22Rv1 (cell line): ENCODE measurements around the gene CDKN2AIPNL.

Experiments used
- CTCF ChIP-seq: fragments of 450-650 bp; IDR thresholded peaks from 2 replicates; pipeline ENCODE4 v1.5.1; 2017; ENCODE audit warnings: mild to moderate bottlenecking
- ZFX ChIP-seq: fragments of 450-650 bp; IDR thresholded peaks from 2 replicates; pipeline ENCODE4 v1.6.1; 2017; ENCODE audit warnings: antibody characterized with exemption, borderline replicate concordance

- TF ChIP-seq CTCF (no peak), ZFX (no peak)
These were observed 19.4 kb downstream of the CDKN2AIPNL start for GRCh38 chr5:134392301-134392700.
